Calu3 (cell line): ENCODE results near the gene PLPPR2. TPM values are rescaled to one million over a fixed set of nuclear protein-coding genes. Genes with fewer than 3 reads are reported as not detected.
"Not testable (repeated sequence)": the region's sequence is repeated elsewhere in the genome, so short reads cannot be mapped to it uniquely, and the experiment has no call there.

Experiments
- BruUV-seq: library from RNA; stranded (reverse); fragments of 400-500 nt; replicated peaks from 2 replicates; lab custom pipeline; 2021; lab: Mats Ljungman, UMichigan
- CTCF ChIA-PET: fragments of 300-600 bp; sonication (Branson Sonifier 250); formaldehyde crosslinking; loops from one replicate; lab custom pipeline; 2022; ENCODE audit warnings: antibody characterized with exemption; lab: Charles Lee
- DNase-seq: peaks from one replicate; pipeline ENCODE4 v3.0.0; 2022
- H3K27ac Mint-ChIP-seq: one replicate; pipeline ENCODE4 v1.8.0; 2022; ENCODE audit warnings: mixed read lengths; ENCODE audit not compliant: unreplicated experiment
- H3K27me3 Mint-ChIP-seq: one replicate; pipeline ENCODE4 v1.8.0; 2022; ENCODE audit warnings: mixed read lengths; ENCODE audit not compliant: unreplicated experiment
- H3K36me3 Mint-ChIP-seq: one replicate; pipeline ENCODE4 v1.8.0; 2022; ENCODE audit warnings: mild to moderate bottlenecking, moderate library complexity, mixed read lengths; ENCODE audit not compliant: insufficient read depth, unreplicated experiment
- H3K4me1 Mint-ChIP-seq: one replicate; pipeline ENCODE4 v1.8.0; 2022; ENCODE audit warnings: mild to moderate bottlenecking, low read depth, mixed read lengths; ENCODE audit not compliant: unreplicated experiment
- H3K4me3 Mint-ChIP-seq: one replicate; pipeline ENCODE4 v1.8.0; 2022; ENCODE audit warnings: mild to moderate bottlenecking, low read depth, moderate library complexity, mixed read lengths; ENCODE audit not compliant: unreplicated experiment
- H3K9me3 Mint-ChIP-seq: one replicate; pipeline ENCODE4 v1.8.0; 2022; ENCODE audit warnings: low read depth, mixed read lengths; ENCODE audit not compliant: unreplicated experiment
- CTCF ChIP-seq: fragments of 200-600 bp; IDR thresholded peaks from one replicate; pipeline ENCODE4 v1.8.0; 2022; ENCODE audit warnings: antibody characterized with exemption; ENCODE audit not compliant: unreplicated experiment
- intact Hi-C: fragments of 100-400 bp; cut with micrococcal nuclease; formaldehyde crosslinking; loops from one replicate; pipeline ENCODE4 v1.10.0; 2022; ENCODE audit not compliant: unreplicated experiment
- total RNA-seq: library from RNA; stranded (reverse); gene quantifications from 2 replicates; pipeline ENCODE4 v1.2.3, GENCODE V29; 2022

PLPPR2 gene
- total RNA-seq, 1 experiment from 2014 or later = 7.8 TPM

DNA sequence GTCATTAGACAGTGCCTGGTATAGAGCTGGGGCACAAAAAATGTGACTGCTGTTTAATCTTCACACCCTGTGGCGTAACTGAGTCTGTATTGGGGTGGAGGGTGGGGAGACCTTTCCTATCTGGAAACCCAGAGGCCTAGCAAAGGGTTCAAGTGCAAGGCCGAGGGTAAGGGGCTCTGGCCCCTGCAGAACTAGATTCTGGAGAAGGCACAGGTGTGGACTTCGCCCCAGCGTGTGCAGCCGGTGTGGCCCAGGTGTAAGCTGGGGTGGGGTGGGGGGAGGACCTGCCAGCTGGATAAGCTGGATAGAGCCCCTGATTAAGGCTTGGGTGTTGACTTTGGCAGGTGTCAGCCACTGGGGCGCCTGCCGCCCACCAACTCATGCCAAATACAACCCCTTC is 17.1 kb upstream of the PLPPR2 start:
- Mint-ChIP-seq H3K27me3 (no peaks in the 10 kb centered on the region), H3K4me1 (no peaks in the 10 kb centered on the region), H3K4me3 (no peak overlapping the region), H3K9me3 (no peaks in the 10 kb centered on the region), H3K36me3 (peaks cover 20% of the 10 kb centered on the region), H3K27ac (no peak overlapping the region)
- no peak for DNase-seq
- CTCF ChIA-PET = interaction anchor here (0.7 kb wide), 1 partner anchor 905 kb away, joined by 3 read pairs; no protein-coding TSS in a partner anchor
- BruUV-seq = no TSS peak
- no peak for TF ChIP-seq CTCF
- intact Hi-C loops = no loop called here

- Mint-ChIP-seq H3K9me3 (no peaks in the 10 kb centered on the region), H3K27me3 (no peaks in the 10 kb centered on the region), H3K4me1 (no peaks in the 10 kb centered on the region), H3K27ac (no peak overlapping the region), H3K4me3 (peak overlapping the region; percentile 72), H3K36me3 (peaks cover 20% of the 10 kb centered on the region)
- no TSS peak for BruUV-seq
- no peak for DNase-seq
- intact Hi-C loops = no loop called here
- CTCF ChIA-PET = interaction anchor here (0.6 kb wide), 1 partner anchor 167 kb away, joined by 4 read pairs; no protein-coding TSS in a partner anchor
- TF ChIP-seq CTCF = no peak
These were observed 16.5 kb upstream of the PLPPR2 start for GRCh38 chr19:11338569-11339253.

DNA sequence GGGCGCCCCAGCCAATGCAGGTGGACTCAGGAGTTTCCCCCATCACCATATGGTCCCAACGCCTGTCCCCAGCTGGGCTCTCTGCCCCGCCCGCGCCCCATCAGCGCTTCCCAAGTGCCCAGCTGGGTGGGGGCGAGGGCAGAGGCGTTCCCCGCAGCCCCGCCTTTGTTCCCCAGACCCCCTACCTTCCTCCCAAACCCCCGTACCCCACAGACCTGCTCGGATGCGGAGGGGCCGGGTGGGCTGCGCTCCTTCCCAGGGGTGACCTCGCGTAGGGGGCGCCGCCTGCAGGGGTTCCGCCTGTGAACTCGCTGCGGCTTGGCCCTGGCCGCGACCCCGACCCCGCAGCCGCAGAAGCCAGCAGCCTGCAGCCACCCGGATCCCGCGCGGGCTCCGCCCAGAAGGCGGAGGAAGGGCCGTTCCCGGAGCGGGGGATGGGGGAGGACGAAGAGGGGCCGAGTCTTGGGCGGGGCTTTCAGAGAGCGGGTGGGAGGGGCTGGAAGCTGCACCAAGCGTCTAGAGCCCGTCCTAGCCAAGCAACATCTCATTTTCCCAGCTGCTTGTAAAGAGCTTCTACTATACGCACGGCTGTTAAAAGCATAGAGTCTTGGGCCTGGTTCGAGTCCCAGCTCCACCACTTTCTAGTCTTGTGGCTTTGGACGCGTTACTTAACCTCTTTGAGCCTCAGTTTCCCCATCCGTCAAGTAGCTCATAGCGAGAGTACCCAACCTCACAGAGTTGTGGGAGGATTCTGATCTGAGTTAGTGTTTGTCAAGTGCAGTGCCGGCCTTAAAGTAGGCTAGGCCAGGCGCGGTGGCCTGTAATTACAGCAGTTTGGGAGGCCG is 15.8 kb upstream of the PLPPR2 start, which contains the start of gene RAB3D:
Gene RAB3D, minus strand, starts transcription at position 404 of the 845 bp plus-strand sequence. CDS start 2,258 bp downstream, outside the sequence.
- no TSS peak for BruUV-seq
- peak; percentile 81 for DNase-seq
- intact Hi-C loops = no loop called here
- Mint-ChIP-seq H3K4me1 (no peaks in the 10 kb centered on the region), H3K4me3 (peak within 1 kb of the TSS; percentile 72), H3K27me3 (no peaks in the 10 kb centered on the region), H3K9me3 (no peaks in the 10 kb centered on the region), H3K27ac (no peak within 1 kb of the TSS), H3K36me3 (peaks cover 23% of the 10 kb centered on the region)
- CTCF ChIA-PET = interaction anchor here (0.6 to 0.9 kb wide), 2 partner anchors 46 to 167 kb away, joined by 3 to 4 read pairs; no protein-coding TSS in a partner anchor
- TF ChIP-seq CTCF = no peak

- H3K27ac Mint-ChIP-seq, BruUV-seq, DNase-seq, H3K4me1 Mint-ChIP-seq, H3K27me3 Mint-ChIP-seq, H3K9me3 Mint-ChIP-seq, intact Hi-C loops: not testable (repeated sequence)
- CTCF ChIA-PET = interaction anchor here (0.9 kb wide), 1 partner anchor 46 kb away, joined by 3 read pairs; no protein-coding TSS in a partner anchor
- peak overlapping the region; percentile 72 for H3K4me3 Mint-ChIP-seq
- H3K36me3 Mint-ChIP-seq = peaks cover 28% of the 10 kb centered on the region
These were observed 15.1 kb upstream of the PLPPR2 start for GRCh38 chr19:11340099-11340467.
